Astrocyte of the hippocampus (primary cell): ENCODE data around the gene GALNT13.

Experiments used
- DNase-seq: peaks from one replicate; pipeline ENCODE4 v3.0.0; 2011; ENCODE audit warnings: low read depth, low spot score

GALNT13 gene

DNA sequence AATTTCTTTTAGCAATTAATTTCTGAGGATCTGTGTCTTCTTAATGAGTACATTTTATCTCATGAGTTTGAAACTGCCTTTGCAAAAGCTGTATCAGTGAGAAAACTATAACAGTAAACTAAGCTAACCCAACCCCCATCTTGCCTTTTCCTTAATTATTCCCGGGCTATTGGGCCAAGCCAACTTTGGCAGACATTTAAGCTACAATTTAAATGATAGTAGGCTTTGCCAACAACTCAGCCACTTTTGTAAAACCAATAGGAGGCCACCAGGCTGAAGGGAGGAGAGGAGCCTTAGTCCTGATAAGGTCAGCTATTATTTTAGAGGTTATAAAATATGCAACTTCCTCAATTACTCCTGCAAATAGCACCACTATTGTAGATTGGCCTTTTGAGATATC lies 608.8 kb downstream of the GALNT13 start:
- DNase-seq = no peak

DNA sequence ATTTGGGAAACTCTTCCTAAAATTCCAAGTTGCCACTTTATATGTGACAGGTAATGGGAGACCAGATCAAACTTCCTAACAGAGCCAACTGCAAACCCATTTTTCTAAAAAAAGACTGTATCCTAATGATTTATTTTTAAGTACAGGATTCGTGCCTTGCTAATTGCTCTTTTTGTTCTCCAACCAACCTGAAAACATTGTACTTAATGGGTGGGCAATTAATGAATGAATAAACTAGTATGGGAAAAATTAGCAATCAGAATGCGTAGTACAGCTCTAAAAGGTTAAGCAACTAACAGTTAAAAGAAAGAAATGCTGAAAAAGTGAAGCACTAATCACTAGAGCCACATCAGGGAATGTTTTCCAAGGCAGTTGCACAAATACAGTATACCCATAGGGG lies 609.6 kb downstream of the GALNT13 start:
- DNase-seq = no peak

DNA sequence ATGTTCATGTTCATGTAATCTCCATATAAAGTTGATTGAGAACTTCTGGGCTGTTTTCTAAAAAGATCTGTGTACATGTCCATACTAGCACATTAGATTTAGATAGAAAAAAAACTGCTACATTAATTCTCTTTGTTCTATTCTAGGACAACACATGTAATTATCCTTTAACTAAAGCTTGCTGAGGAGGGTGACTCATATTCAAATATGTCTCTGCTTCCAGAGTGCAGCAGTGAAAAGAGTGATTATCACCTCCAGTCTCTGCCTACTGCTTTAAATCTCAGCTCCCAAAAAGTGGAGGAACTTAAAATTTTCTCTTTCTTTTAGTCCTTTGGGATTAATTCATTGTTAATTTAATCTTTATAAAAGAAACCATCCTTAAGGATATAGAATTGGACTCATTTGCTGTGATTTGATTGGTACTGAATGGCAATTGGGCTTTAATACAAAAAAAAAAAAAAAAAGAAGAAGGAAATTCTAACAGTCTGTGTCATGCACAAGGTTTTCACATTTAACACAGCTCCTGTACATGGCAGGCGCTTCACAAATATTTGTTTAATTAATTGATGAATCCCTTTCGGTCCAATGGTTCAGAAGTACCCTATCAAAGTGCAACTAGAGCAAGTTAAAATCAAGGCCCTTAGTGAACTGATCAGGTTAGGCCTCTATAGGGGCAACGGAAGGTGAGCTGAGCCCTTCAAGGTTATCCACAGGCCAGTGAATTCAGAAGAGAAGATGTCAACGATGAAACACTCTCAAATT lies 612.8 kb downstream of the GALNT13 start:
- peak; percentile 30 for DNase-seq

DNA sequence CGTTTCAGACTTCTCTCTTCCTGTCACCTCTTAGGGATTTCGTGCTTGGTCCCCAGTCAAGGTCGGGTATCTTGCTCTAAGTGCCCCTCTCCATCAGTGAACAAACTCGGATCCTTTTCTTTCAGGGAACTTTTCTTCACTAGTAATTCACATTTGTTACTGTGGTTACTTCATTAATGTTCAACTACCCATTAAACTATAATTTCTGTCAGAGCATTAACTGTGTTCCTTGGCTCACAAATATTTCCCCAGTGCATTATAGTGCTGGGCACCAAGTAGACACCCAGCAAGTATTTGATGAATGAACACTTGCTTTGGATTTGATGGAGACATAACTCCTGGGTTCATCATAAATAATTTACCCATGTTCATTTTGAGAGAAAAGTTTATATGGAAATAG lies 617.1 kb downstream of the GALNT13 start:
- no peak for DNase-seq

DNA sequence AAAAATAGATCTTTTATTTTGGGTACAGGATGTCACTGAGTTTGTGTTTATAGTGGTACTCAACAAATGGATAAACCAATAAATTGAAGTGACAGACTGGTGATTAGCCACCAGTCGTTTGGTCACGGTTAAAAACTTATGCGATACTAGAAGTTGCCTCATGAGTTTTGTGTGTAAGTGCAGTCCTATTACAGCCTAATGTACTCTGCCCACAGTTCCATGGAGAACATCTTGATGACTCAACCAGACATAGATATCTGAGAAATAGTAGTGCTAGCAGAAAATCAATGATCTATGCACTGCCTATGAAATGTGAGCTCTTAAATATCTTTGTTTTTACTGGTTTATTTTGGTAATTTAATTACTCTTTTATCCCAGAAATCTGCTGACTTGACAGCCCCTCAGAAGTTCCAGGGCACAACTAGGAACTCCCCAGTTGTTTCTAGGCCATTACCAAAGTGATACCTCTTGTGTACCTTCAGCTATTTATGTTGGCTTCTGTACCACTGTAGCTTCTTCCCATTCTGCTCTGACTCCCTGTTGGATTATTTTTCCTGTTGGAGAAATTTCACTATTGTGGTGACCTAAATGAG lies 617.6 kb downstream of the GALNT13 start:
- DNase-seq = no peak

DNA sequence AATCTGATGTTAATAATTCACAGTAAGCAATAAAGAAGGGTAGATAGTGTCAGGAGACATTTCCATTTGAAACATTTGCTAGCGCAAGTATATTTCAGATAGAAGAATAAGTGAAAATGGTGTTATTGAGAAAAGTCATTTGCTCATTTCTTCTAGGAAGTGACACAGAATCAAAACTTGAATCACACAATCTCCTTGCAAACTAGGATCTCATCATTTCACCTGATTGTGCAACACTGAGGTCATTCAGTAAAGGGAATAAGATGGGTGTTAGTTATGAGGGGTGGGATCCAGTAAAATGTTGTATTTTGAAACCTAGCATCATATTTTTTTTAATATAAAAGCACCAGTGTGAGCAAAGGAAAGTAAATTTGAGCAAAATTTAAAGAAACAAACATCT lies 618.8 kb downstream of the GALNT13 start:
- DNase-seq = no peak

DNA sequence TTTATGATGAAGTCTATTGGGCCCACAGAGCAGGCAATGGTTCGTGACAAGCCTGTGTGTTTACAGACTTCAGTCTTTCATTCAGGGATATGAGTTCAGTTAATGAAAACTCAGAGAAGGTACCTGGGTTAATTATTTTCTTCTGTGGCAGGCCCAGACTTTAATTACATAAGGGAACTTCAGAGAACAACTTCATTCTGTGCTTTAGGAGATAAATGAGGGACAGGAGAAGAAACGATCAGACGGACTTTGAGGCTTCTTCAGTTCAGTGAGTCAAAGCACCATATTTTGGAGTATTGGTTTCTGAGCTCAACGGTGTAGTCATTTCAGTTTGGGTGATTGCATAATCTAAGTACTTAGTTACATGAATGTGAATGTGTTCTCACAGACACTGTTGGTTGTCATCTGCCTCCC lies 623.7 kb downstream of the GALNT13 start:
- no peak for DNase-seq

DNA sequence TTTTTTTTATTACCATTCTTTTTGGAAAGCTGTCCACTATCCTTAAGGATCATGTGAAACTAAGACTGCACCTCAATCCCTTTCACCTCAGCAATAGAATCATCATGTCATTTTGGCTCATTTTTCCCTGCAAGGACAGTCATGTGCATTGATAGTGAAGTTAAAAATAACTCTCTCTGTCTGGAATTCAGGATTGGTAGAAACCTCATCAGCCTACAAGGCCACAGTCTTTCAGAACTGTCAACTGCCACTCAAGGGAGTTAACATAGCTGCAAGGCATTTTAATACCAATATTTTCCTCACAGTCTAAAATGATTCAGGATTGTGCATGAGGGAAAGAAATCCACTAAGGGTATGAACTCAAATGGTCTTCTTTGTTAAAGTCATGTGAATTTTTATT lies 625.3 kb downstream of the GALNT13 start:
- DNase-seq = no peak
